Measurements from ENCODE around the gene GNAZ.
A peak's percentile ranks its signal among the peaks of the same experiment; 100 is the strongest.

GNAZ gene

GRCh38 chr22:23143119-23143518, 72.8 kb downstream of the GNAZ start:
- TF ChIP-seq EP300 (IDR thresholded peaks at IDR 0.05; ENCODE audit: borderline replicate concordance) (no peak), TEAD4 (IDR thresholded peaks at IDR 0.05) (no peak), TCF12 (IDR thresholded peaks at IDR 0.05; ENCODE audit: low read depth) (no peak), TAF1 (IDR thresholded peaks at IDR 0.05; ENCODE audit: low read depth) (no peak), EGR1 (IDR thresholded peaks at IDR 0.05) (no peak), REST (IDR thresholded peaks at IDR 0.05; ENCODE audit: low read depth) (no peak), RAD21 (IDR thresholded peaks at IDR 0.05; ENCODE audit: low read depth) (no peak), ZBTB7A (IDR thresholded peaks at IDR 0.05; ENCODE audit: low read depth) (no peak), NFIC (IDR thresholded peaks at IDR 0.05) (no peak), CEBPB (IDR thresholded peaks at IDR 0.05) (no peak), YY1 (IDR thresholded peaks at IDR 0.05; ENCODE audit: low read depth) (no peak)

- TF ChIP-seq ZBTB7A (IDR thresholded peaks at IDR 0.05; ENCODE audit: low read depth): no peak
- no peak for TF ChIP-seq TAF1 (IDR thresholded peaks at IDR 0.05; ENCODE audit: low read depth)
- TF ChIP-seq CEBPB (IDR thresholded peaks at IDR 0.05): no peak
- TF ChIP-seq FOXM1 (IDR thresholded peaks at IDR 0.05; ENCODE audit: borderline replicate concordance, low read depth): no peak
Observed at GRCh38 chr22:23144432-23144831, 74.1 kb downstream of the GNAZ start.

- TF ChIP-seq RAD21 (IDR thresholded peaks at IDR 0.05; ENCODE audit: low read depth) (no peak), TCF12 (IDR thresholded peaks at IDR 0.05; ENCODE audit: low read depth) (no peak), NFIC (IDR thresholded peaks at IDR 0.05) (0 out of 2 replicates have a peak, but pooled peaks have one; percentile 14), TEAD4 (IDR thresholded peaks at IDR 0.05) (no peak), EP300 (IDR thresholded peaks at IDR 0.05; ENCODE audit: borderline replicate concordance) (no peak), EGR1 (IDR thresholded peaks at IDR 0.05) (peak; percentile 24; the same call in 1 of the 2 replicates), TAF1 (IDR thresholded peaks at IDR 0.05; ENCODE audit: low read depth) (no peak), MAX (IDR thresholded peaks at IDR 0.05) (peak; percentile 67), CREB1 (IDR thresholded peaks at IDR 0.05; ENCODE audit: low read depth) (no peak), REST (IDR thresholded peaks at IDR 0.05; ENCODE audit: low read depth) (no peak), YY1 (IDR thresholded peaks at IDR 0.05; ENCODE audit: low read depth) (no peak), FOXM1 (IDR thresholded peaks at IDR 0.05; ENCODE audit: borderline replicate concordance, low read depth) (no peak), USF1 (IDR thresholded peaks at IDR 0.05) (peak; percentile 12; the same call in 1 of the 2 replicates), ZBTB7A (IDR thresholded peaks at IDR 0.05; ENCODE audit: low read depth) (no peak), CEBPB (IDR thresholded peaks at IDR 0.05) (no peak)
Observed at GRCh38 chr22:23144932-23145877, 74.9 kb downstream of the GNAZ start, which contains the start of gene RAB36. RAB36 (plus strand) TSS chr22:23145477; CDS start chr22:23146617, 1,140 bp downstream.

- TF ChIP-seq EP300 (IDR thresholded peaks at IDR 0.05; ENCODE audit: borderline replicate concordance) (no peak), YY1 (IDR thresholded peaks at IDR 0.05; ENCODE audit: low read depth) (no peak), EGR1 (IDR thresholded peaks at IDR 0.05) (no peak), REST (IDR thresholded peaks at IDR 0.05; ENCODE audit: low read depth) (no peak), RAD21 (IDR thresholded peaks at IDR 0.05; ENCODE audit: low read depth) (no peak), NFIC (IDR thresholded peaks at IDR 0.05) (no peak), TCF12 (IDR thresholded peaks at IDR 0.05; ENCODE audit: low read depth) (no peak), CREB1 (IDR thresholded peaks at IDR 0.05; ENCODE audit: low read depth) (no peak), ZBTB7A (IDR thresholded peaks at IDR 0.05; ENCODE audit: low read depth) (no peak), TEAD4 (IDR thresholded peaks at IDR 0.05) (no peak), USF1 (IDR thresholded peaks at IDR 0.05) (no peak), MAX (IDR thresholded peaks at IDR 0.05) (no peak), TAF1 (IDR thresholded peaks at IDR 0.05; ENCODE audit: low read depth) (no peak), FOXM1 (IDR thresholded peaks at IDR 0.05; ENCODE audit: borderline replicate concordance, low read depth) (no peak), CEBPB (IDR thresholded peaks at IDR 0.05) (no peak)
Observed at GRCh38 chr22:23145878-23146470, 75.7 kb downstream of the GNAZ start.

All from Ishikawa (cell line).